Upper lobe of right lung (tissue), 1 donor: Measurements from ENCODE around the gene TFCP2L1. TPM values are rescaled to one million over a fixed set of nuclear protein-coding genes. Genes with fewer than 3 reads are reported as not detected.

ENCODE experiments used
- ATAC-seq: fragments of 200-7000 bp; cut with Tn5 transposase; one replicate; pipeline ENCODE4 v1.9.1; 2020; ENCODE audit warnings: mild to moderate bottlenecking, moderate library complexity
- DNase-seq: peaks from one replicate; pipeline ENCODE4 v3.0.0-alpha.2; 2020
- H3K27ac ChIP-seq: fragments of 200-600 bp; one replicate; pipeline ENCODE4 v1.8.0; 2022
- H3K27me3 ChIP-seq: fragments of 200-600 bp; one replicate; pipeline ENCODE4 v1.8.0; 2022; ENCODE audit warnings: mild to moderate bottlenecking
- H3K36me3 ChIP-seq: fragments of 200-600 bp; one replicate; pipeline ENCODE4 v1.8.0; 2022
- H3K4me1 ChIP-seq: fragments of 200-600 bp; one replicate; pipeline ENCODE4 v1.8.0; 2022
- H3K4me3 ChIP-seq: fragments of 200-600 bp; one replicate; pipeline ENCODE4 v1.8.0; 2022; ENCODE audit warnings: mild to moderate bottlenecking
- H3K9me3 ChIP-seq: fragments of 200-600 bp; one replicate; pipeline ENCODE4 v1.8.0; 2022
- intact Hi-C: fragments of 100-400 bp; cut with DNase I; formaldehyde crosslinking; loops from one replicate; pipeline ENCODE4 v1.11.0; 2022
- total RNA-seq: library from RNA; stranded (reverse); fragmentation: NEBNext Ultra II Directional; extraction: Animal tissue kit (Norgen Biotek cat#: 25700); gene quantifications from one replicate; pipeline ENCODE4 v1.2.1, GENCODE V29; 2021
- TF ChIP-seq, protein P1 (sequence below): fragments of 200-600 bp; IDR thresholded peaks from one replicate; pipeline ENCODE4 v1.8.0; 2022; ENCODE audit warnings: antibody characterized with exemption
- donor health status: DM: no; HTN: yes; CAD: no; lungs with severe emphysema.

TFCP2L1 gene
- total RNA-seq, 1 donor from 2014 or later: 22.0 TPM

DNA sequence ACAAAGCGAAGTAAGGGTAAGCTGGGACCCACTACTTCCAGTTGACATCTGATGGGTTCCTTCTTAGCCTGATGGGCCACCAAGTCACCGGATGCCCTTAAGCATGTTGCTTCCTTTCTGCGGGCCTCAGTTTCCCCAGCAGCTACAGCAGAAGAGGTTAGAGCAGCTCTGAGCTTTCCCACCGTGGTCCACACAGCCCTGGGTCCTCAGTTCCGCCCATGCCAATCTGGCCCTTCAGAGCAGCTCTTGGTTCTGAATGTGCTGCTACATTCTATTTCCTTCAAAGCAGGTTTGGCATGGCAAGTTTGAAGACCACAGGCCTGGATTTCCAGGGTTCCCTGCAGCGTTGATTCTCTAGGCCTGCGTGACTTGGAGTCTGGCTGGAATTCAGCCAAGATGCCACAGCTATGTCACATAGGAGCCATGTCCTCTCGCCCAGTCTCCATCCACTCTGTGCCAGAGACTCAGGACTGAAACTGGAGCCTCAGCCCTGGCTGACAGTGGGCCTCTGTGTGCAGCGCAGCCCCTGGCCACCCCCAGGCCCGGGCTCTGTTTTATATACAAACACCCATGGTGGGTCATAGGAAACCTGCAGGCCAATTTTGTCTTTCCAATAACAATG lies 79.6 kb downstream of the TFCP2L1 start:
- intact Hi-C loops: no loop called here
- ATAC-seq (peak; percentile 8), DNase-seq (peak; percentile 55)
- Histone ChIP-seq H3K9me3 (no peaks in the 10 kb centered on the region), H3K36me3 (no peaks in the 10 kb centered on the region), H3K27ac (no peak overlapping the region), H3K4me1 (no peaks in the 10 kb centered on the region), H3K27me3 (no peaks in the 10 kb centered on the region), H3K4me3 (no peak overlapping the region)
- TF ChIP-seq, protein P1, sequence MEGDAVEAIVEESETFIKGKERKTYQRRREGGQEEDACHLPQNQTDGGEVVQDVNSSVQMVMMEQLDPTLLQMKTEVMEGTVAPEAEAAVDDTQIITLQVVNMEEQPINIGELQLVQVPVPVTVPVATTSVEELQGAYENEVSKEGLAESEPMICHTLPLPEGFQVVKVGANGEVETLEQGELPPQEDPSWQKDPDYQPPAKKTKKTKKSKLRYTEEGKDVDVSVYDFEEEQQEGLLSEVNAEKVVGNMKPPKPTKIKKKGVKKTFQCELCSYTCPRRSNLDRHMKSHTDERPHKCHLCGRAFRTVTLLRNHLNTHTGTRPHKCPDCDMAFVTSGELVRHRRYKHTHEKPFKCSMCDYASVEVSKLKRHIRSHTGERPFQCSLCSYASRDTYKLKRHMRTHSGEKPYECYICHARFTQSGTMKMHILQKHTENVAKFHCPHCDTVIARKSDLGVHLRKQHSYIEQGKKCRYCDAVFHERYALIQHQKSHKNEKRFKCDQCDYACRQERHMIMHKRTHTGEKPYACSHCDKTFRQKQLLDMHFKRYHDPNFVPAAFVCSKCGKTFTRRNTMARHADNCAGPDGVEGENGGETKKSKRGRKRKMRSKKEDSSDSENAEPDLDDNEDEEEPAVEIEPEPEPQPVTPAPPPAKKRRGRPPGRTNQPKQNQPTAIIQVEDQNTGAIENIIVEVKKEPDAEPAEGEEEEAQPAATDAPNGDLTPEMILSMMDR: no peak

DNA sequence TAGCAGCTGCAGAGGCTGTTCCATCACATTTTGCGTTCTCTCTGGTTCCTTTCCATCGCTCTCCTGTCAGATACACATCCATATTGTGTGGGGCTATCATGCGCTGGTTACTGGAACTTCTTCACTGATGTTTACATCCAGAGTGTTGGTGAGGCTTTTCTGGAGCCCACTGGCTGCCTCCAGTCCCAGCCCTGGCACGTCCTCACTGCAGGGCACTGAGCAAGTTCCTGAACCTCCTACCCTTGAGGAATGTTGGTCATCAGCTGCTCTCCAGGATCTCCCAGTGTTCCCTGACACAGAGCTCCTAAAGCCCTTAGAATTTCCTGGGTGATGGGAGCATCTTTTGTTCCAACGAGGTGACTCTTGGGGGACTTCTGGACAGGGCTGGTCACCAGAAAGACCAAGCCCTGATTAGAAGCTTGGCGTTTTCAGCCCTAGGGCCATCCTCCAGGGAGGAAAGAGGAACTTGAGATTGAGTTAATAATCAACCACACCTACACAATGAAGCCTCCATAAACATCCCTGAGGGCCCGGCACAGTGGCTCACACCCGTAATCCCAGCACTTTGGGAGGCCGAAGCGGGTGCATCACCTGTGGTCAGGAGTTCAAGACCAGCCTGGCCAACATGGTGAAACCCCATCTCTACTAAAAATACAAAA lies 81.3 kb downstream of the TFCP2L1 start:
- Histone ChIP-seq H3K36me3 (no peaks in the 10 kb centered on the region), H3K9me3 (no peaks in the 10 kb centered on the region), H3K27ac (no peak overlapping the region), H3K27me3 (no peaks in the 10 kb centered on the region), H3K4me3 (no peak overlapping the region), H3K4me1 (peaks cover 2% of the 10 kb centered on the region)
- TF ChIP-seq, protein P1: no peak
- intact Hi-C loops: no loop called here
- ATAC-seq: peak; percentile 57
- peak; percentile 53 for DNase-seq

DNA sequence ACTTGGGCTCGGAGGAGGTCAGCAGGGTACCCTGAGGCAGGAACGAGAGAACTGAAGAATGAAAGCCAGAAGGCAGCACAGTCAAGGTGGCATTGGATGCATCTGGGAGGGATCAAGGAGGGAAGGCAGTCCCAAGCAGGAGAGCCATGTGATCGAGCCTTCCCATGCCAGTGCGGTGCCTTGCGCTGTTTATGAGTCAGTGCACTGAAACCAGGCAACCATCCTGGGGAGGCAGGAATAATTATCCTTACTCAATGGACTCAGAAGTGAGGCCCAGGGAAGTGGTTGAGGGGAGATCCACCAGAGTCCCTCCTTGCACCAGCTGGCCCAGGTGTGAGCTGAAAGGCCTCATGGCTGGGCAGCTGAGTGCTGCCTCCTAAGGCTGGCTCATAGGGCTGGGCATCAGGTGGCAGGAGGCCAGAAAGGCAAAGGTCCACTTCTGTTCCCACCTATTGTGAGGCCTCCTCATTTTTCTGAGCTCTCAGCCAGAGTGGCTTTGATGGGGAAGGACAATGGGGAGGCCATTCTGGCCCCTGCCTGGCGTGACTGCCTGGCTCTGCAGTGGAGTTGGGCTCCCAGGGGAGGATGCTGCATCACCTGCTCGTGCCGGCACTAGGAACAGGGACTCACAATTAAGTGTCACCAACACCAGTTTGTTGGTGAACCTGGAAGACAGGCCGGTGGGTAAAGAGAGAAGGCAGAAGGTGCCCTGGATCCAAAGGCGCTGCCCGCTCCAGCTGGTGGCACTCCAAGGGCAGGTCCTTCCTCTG lies 82.3 kb downstream of the TFCP2L1 start:
- Histone ChIP-seq H3K4me1 (peaks cover 7% of the 10 kb centered on the region), H3K27ac (no peak overlapping the region), H3K36me3 (no peaks in the 10 kb centered on the region), H3K9me3 (no peaks in the 10 kb centered on the region), H3K27me3 (no peaks in the 10 kb centered on the region), H3K4me3 (no peak overlapping the region)
- intact Hi-C loops: no loop called here
- TF ChIP-seq, protein P1: no peak
- DNase-seq (peak; percentile 46), ATAC-seq (no peak)

DNA sequence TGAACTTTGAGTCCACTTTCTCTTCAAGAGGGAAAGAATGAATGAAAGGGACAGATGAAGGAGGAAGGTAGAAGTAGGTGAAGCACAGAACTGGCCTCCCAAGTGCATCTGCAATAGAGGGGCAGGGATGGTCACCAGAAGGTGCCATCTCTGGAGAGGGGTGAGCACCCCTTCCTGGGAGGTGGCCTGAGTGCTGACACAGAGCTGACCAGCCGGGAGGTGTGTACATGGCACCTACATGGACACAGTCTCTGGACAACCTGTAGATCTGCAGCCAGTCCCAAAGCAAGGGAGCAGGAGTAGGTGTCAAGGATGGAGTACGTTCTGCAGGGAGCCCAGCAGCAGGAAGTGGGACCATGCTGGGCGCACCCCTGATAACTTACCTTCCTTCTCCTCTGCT lies 83.2 kb downstream of the TFCP2L1 start:
- no peak overlapping the region for H3K27ac ChIP-seq

DNA sequence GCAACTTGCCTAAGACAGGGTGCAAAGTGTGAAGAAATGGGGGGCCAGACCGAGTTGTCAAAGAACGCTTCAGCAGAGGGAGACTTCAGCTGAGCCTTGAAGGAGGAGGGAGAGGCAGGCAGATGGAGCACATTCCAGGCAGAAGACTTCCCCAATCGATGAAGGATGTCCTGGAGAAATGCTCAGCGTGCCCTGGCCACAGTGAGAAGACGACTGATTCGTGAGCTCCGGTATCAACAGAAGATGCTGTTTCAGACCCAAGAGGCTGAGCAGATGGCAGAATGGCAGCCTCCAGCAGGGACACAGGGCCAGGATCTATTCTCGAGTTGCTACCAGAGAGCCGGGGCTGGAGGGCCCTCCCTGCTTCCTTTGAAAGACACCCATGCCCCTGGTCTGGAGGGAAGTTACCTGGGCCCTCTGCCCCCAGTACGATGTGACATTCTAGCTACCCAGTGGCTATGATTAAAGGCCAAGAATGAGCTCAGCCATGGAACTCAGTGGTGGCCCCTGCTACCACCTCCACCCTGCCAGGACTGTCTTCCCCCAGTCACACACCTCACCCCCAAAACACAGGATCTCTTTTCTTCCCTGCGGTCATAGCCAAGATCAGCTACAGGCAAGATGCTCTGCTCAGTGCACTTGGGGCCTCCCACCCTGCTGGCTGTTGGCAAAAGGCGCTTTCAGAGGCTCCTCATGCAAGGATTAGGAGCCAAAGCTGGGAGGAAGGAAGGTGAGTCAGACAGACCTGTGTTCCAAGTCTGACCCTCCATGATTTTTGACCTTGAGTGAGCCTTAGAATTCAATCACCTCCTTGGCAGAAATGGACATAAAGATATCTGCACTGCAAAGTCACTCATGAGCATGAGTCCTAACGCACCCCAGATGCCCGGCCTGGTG lies 84.3 kb downstream of the TFCP2L1 start:
- no peak overlapping the region for H3K4me3 ChIP-seq
- no peak overlapping the region for H3K27ac ChIP-seq
- peaks cover 19% of the 10 kb centered on the region for H3K4me1 ChIP-seq
- no peaks in the 10 kb centered on the region for H3K36me3 ChIP-seq
- no peaks in the 10 kb centered on the region for H3K27me3 ChIP-seq
- ATAC-seq: no peak
- no peaks in the 10 kb centered on the region for H3K9me3 ChIP-seq
- intact Hi-C loops: no loop called here
- DNase-seq: no peak
- TF ChIP-seq, protein P1: no peak

More for the DNA sequence above, 83.2 kb downstream of the TFCP2L1 start:
- DNase-seq: no peak
- no peaks in the 10 kb centered on the region for H3K36me3 ChIP-seq
- no peaks in the 10 kb centered on the region for H3K9me3 ChIP-seq
- H3K4me3 ChIP-seq: no peak overlapping the region
- ATAC-seq: no peak
- TF ChIP-seq, protein P1: no peak
- intact Hi-C loops: no loop called here
- no peaks in the 10 kb centered on the region for H3K27me3 ChIP-seq
- peaks cover 13% of the 10 kb centered on the region for H3K4me1 ChIP-seq
